Measurements from ENCODE around the gene STAT5B. TPM values are rescaled to one million over a fixed set of nuclear protein-coding genes. Genes with fewer than 3 reads are reported as not detected.

The STAT5B gene
- total RNA-seq, 1 donor from 2014 or later = 184 TPM

DNA sequence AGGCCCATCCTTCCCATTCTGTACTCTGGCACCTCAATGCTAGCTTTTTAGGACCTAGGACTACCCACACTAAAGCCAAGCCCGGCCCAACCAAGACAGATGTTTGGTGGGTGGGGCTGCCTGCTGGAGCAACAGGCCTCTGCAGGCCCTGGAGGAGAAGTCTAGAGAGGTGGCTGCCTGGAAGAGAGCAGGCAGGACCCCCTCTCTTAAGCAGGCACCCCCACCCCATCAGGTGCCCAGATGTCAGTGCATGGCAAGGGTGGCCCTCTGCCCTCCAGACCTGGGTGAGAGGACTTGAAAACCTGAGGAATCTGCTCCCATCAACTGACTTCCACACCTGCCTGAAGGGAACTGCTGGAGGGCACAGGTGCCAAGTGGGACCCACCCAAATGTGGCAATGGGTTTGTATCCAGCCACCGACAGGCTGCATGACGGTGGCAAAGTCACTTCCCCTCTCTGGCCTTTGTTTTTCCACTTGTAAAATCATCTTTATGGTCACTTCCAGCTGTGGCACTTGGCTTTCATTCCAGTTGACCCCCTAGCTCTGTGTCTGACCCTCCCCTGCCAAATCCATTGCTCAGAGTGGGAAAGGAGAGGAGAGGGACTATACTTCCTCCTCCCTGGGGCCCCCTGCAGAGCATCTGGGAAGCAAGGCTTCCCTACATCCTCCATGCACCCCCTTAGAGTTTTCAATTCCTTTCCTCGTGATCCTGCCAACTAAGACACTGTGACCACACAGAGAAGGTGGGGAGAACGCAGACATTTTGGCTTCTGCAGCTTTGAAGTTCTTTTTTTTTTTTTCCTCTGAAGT lies 10.4 kb upstream of the STAT5B start:
- no peak for DNase-seq

DNA sequence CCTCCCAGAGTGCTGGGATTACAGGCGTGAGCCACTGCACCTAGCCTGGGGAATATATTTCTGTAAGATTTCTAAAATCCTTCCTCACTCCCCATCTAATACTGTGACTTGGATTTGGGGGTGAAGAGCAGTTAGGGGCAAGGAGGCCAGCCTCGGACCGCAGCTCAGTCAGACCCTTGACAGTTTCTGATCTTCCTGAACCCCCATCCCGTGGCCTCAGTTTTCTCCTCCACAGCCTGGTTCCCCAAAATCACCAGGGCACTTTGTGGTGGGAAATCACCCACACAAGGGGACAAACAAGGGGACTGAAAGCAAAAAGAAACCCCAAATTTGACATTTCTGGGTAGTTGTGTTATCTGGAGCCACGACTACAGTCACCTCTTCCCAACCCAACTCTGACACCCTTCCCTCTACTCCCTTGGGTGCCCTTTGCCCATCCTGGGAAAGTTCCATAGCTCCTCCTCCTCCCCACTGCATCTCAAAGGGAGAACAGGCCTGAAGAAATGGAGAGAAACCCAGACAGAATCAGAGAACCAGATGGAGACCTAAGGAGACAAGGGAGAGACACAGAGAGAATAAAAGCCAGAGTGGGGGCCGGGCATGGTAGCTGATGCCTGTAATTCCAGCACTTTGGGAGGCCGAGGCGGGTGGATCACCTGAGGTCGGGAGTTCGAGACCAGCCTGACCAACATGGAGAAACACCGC lies 9.3 kb upstream of the STAT5B start:
- Mint-ChIP-seq H3K36me3 (ENCODE audit: low read depth) (peaks cover 42% of the 10 kb centered on the region), H3K4me1 (peaks cover 38% of the 10 kb centered on the region), H3K27ac (peak overlapping the region; percentile 59), H3K27me3 (no peaks in the 10 kb centered on the region), H3K4me3 (peak overlapping the region; percentile 89), H3K9me3 (no peaks in the 10 kb centered on the region)
- DNase-seq = no peak
- intact Hi-C loops (cut with micrococcal nuclease) = no loop called here

More for the DNA sequence above, 10.4 kb upstream of the STAT5B start:
- no peaks in the 10 kb centered on the region for H3K9me3 Mint-ChIP-seq
- H3K36me3 Mint-ChIP-seq (ENCODE audit: low read depth) = peaks cover 53% of the 10 kb centered on the region
- H3K27ac Mint-ChIP-seq = peak overlapping the region; percentile 92
- intact Hi-C loops (cut with micrococcal nuclease) = loop anchor here (1.0 kb wide), 2 partner anchors 9 to 64 kb away; no protein-coding TSS in a partner anchor
- peaks cover 46% of the 10 kb centered on the region for H3K4me1 Mint-ChIP-seq
- no peaks in the 10 kb centered on the region for H3K27me3 Mint-ChIP-seq
- peak overlapping the region; percentile 89 for H3K4me3 Mint-ChIP-seq

DNA sequence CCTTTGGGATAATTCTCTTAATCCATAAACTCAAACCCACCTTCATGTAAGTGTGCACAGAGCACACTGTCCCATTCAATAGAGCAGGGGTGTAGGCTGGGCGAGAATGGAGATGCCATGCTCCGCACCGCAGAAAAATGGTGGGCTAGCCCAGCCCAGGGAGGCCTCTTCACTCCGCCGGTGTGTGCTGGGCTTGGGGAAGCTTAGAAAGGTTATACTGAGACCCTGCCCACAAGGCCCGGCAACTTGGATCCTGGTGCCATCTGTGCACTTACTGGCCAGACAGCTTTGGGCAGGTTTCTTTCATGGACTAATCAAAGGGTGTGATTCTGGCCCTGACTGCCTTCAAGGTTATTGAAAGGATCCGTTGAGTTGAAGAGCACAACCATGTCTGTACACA lies 8.4 kb upstream of the STAT5B start:
- no peaks in the 10 kb centered on the region for H3K9me3 Mint-ChIP-seq
- DNase-seq = no peak
- intact Hi-C loops (cut with micrococcal nuclease) = no loop called here
- no peaks in the 10 kb centered on the region for H3K27me3 Mint-ChIP-seq
- H3K4me3 Mint-ChIP-seq = peak overlapping the region; percentile 21
- peaks cover 37% of the 10 kb centered on the region for H3K36me3 Mint-ChIP-seq (ENCODE audit: low read depth)
- no peak overlapping the region for H3K27ac Mint-ChIP-seq
- H3K4me1 Mint-ChIP-seq = peaks cover 33% of the 10 kb centered on the region

DNA sequence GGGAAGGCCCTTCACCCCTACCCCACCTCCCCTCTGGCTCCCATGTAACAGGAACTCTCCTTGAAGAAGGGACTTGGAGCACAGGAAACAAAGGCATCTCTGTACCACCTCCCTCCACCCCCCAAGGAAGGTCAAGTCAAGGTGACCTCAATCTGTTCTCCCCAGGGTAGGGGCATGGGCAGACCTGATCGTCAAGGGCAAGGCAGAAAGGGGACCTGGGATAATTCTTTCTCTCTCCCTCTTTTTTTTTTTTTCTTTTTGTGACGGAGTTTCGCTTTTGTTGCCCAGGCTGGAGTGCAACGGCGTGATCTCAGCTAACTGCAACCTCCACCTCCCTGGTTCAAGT lies 7.8 kb upstream of the STAT5B start:
- H3K27me3 Mint-ChIP-seq = no peaks in the 10 kb centered on the region
- no peak for DNase-seq
- intact Hi-C loops (cut with micrococcal nuclease) = no loop called here
- H3K4me1 Mint-ChIP-seq = peaks cover 31% of the 10 kb centered on the region
- H3K9me3 Mint-ChIP-seq = no peaks in the 10 kb centered on the region
- no peak overlapping the region for H3K4me3 Mint-ChIP-seq
- H3K36me3 Mint-ChIP-seq (ENCODE audit: low read depth) = peaks cover 31% of the 10 kb centered on the region
- no peak overlapping the region for H3K27ac Mint-ChIP-seq

DNA sequence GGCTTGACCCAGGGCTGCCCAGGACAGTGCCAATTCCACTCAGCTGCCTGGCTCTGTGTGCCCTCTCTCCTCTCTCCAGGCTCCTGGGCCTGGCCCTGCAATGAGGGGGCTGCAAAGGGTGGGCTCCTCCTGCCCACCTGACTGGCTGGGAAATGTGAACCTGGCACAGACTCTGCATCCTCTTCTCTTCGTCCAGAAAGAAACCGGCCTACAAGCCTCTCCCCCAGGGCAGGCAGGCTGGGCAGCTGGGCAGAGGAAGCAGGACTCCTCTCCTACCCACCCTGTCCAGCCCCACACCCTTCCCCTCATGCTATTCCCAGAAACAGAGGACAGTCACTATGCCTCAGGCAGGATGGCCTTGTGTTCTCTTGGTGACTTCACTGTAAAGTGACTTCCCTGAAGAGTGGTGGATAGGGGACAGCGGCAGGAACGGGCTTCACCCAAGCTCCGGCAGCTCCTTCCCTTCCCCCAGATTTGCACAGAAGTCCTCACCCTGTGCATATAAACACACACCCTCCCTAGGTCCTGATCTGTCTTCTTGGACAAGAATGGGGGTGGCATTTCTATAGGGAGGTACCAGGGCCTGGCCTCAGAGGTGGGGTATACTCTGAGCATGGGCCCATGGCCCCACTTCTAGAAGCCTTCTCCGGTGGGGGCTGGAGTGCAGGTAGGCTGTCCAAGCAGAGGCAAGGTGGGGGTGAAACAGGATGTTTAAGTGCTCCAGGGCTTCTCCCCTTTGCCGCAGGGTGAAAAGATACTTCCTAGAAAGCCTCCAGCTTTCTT lies 7.2 kb upstream of the STAT5B start:
- peaks cover 31% of the 10 kb centered on the region for H3K4me1 Mint-ChIP-seq
- H3K36me3 Mint-ChIP-seq (ENCODE audit: low read depth) = peaks cover 29% of the 10 kb centered on the region
- H3K27me3 Mint-ChIP-seq = no peaks in the 10 kb centered on the region
- no peak for DNase-seq
- H3K9me3 Mint-ChIP-seq = no peaks in the 10 kb centered on the region
- H3K27ac Mint-ChIP-seq = peak overlapping the region; percentile 26
- H3K4me3 Mint-ChIP-seq = no peak overlapping the region
- intact Hi-C loops (cut with micrococcal nuclease) = no loop called here

DNA sequence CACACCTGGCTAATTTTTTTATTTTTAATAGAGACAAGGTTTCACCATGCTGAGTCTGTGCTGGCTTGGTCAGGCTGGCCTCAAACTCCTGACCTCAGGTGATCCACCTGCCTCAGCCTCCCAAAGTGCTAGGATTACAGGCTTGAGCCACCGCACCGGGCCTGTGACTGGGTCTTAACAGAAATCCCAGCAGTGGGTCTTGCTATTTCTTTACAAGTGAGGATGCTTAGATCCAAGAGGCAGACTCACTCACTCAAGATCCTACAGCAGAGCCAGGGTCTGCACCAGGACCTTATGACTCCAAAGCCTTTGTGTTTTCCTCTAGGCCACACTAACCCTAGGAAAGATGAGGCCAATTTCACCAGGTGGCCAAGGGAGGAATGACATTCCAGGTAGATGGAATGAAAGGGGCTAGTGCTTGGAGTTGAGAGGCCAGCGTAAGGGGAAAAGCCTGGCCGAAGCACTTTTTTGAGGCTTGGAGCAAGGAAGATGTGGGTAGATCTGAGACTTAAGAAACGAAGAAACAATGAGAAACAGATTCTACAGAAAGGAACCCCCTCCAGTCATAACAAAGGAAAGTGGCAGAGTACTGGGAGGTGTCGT lies 6.4 kb upstream of the STAT5B start:
- Mint-ChIP-seq H3K27ac (peak overlapping the region; percentile 45), H3K4me1 (peaks cover 32% of the 10 kb centered on the region), H3K9me3 (no peaks in the 10 kb centered on the region), H3K4me3 (peak overlapping the region; percentile 20), H3K27me3 (no peaks in the 10 kb centered on the region), H3K36me3 (ENCODE audit: low read depth) (peaks cover 30% of the 10 kb centered on the region)
- no peak for DNase-seq
- intact Hi-C loops (cut with micrococcal nuclease) = no loop called here

DNA sequence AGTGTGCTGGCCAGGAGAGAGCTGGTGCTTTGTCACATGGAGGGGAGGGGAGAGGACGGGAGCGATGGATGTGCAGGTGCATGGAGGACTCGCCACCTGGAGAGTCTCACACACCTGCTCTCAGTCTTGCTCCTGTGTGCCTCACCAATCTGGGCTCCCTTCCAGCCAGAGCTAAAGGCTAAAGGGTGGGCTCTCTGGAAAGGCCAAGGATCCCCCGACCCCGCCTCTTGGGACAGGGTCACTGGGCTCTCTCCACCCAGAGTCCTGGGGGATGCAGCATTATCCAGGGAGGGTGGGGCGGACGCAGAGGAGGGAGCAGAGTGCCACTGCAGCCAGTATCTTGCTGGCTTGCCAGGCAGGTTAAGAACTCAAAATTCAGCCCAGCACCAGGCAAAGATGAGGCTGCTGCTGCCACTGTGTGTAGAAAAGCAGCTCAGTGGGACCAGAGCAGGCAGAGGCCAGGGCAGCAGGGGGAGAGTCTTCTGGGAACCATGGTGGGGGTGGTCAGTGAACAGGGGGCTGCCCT lies 5.4 kb upstream of the STAT5B start:
- intact Hi-C loops (cut with micrococcal nuclease) = no loop called here
- Mint-ChIP-seq H3K27me3 (no peaks in the 10 kb centered on the region), H3K27ac (no peak overlapping the region), H3K36me3 (ENCODE audit: low read depth) (peaks cover 23% of the 10 kb centered on the region), H3K4me1 (peaks cover 32% of the 10 kb centered on the region), H3K9me3 (no peaks in the 10 kb centered on the region), H3K4me3 (no peak overlapping the region)
- DNase-seq = no peak

DNA sequence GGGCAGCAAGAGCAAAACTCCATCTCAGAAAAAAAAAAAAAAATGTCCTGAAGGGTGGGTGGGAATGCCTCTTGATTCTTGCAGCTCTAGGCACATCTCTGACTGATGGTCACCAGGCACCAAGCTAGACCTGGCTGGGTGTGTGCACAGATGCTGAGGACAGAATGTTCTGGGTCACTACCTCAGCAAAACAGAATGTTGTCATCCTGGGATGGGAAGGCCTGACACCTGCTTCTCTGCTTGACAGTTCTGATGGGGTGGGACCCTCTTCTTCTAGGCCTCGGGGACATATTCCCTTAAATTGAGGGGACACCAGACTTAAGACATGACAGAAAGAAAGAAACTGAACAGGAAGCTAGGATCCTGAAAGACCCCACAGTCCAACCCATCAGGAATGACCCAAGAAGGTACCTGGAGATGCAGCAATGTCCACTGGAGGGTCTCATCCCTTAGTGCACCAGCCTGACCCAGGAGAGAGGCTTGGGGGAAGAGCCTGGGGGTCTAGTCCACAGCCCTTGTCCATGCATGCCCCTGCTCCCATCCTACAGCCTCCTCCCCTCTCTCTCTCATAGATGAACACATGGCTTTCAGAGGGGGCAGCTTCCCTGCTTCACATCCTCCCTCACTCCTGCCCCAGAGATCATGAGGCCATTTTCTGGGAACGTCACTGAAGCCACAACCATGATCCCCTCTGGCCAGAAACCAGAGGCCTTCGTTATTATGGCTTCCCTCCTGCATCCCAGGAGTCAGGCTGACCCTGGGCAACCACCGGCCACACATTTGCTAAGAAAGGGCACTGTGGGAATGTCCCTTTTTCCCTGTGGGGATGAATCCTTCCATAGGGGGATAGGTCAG lies 3.8 kb upstream of the STAT5B start:
- Mint-ChIP-seq H3K4me1 (peaks cover 26% of the 10 kb centered on the region), H3K27ac (no peak overlapping the region), H3K36me3 (ENCODE audit: low read depth) (peaks cover 24% of the 10 kb centered on the region), H3K4me3 (no peak overlapping the region), H3K27me3 (no peaks in the 10 kb centered on the region), H3K9me3 (no peaks in the 10 kb centered on the region)
- no peak for DNase-seq
- intact Hi-C loops (cut with micrococcal nuclease) = no loop called here

DNA sequence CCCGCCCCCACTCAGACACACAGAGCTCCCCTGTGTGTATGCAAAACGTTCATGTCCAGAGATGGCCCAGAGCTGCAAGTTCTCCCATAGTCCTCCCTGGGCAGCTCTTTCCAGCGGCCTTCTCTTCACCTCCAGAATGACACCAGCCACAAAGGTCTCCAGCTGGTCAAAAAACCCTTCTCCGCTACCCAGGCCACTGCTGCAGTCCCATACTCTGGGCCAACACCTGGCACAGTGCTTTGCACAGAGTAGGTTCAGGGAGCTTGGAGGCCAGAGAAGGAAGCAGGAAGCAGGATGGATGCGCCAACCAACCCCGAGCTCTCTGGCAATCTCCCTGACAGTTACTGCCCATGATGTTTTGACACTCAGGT lies 1.1 kb upstream of the STAT5B start:
- peaks cover 32% of the 10 kb centered on the region for H3K36me3 Mint-ChIP-seq (ENCODE audit: low read depth)
- peak overlapping the region; percentile 80 for H3K4me3 Mint-ChIP-seq
- no peak for DNase-seq
- peak overlapping the region; percentile 94 for H3K27ac Mint-ChIP-seq
- H3K9me3 Mint-ChIP-seq = no peaks in the 10 kb centered on the region
- H3K27me3 Mint-ChIP-seq = no peaks in the 10 kb centered on the region
- intact Hi-C loops (cut with micrococcal nuclease) = loop anchor here (1.0 kb wide), 1 partner anchor 10 kb away; no protein-coding TSS in a partner anchor
- peaks cover 36% of the 10 kb centered on the region for H3K4me1 Mint-ChIP-seq

DNA sequence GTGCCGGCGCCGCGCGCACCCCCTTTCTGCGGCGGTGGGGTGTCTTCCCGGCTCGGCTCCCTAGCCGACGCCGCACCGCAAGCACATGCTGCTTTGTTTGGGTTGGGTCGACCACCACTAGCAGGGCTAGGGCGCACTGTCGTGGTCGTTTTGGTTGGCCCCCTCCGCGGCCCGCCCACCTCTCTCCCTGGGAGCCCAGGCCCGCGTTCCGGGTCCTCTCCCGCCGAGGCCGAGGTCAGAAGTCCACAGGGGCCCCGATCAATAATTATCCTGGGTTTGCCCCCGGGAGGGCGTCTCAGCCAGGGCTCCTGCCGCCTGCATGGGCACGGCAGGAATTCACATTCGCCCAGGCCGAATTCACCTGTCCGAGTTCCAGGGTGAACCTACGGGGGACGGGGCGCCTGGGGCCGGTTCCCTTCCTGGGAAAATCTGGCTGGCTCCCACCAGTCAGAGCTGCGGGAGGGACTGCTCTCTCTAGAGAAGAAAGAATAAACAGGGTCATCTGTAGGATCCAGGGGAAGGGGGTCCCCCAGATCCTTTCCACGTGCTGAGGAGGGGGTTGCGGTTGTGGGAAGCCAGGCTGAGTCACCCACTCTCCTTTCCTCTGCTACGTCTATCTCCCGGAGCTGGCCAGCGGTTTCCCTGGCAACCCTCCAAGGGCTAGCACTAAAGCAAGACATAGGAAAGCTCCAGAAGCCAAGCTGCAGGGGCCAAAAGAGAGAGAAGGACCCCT lies 584 bp upstream of the STAT5B start:
- intact Hi-C loops (cut with micrococcal nuclease) = loop anchor here (1.0 kb wide), 1 partner anchor 11 kb away; no protein-coding TSS in a partner anchor
- Mint-ChIP-seq H3K27me3 (no peaks in the 10 kb centered on the region), H3K9me3 (no peaks in the 10 kb centered on the region), H3K27ac (peak overlapping the region; percentile 94), H3K36me3 (ENCODE audit: low read depth) (peaks cover 32% of the 10 kb centered on the region), H3K4me1 (peaks cover 41% of the 10 kb centered on the region), H3K4me3 (peak overlapping the region; percentile 80)
- DNase-seq = peak; percentile 75

DNA sequence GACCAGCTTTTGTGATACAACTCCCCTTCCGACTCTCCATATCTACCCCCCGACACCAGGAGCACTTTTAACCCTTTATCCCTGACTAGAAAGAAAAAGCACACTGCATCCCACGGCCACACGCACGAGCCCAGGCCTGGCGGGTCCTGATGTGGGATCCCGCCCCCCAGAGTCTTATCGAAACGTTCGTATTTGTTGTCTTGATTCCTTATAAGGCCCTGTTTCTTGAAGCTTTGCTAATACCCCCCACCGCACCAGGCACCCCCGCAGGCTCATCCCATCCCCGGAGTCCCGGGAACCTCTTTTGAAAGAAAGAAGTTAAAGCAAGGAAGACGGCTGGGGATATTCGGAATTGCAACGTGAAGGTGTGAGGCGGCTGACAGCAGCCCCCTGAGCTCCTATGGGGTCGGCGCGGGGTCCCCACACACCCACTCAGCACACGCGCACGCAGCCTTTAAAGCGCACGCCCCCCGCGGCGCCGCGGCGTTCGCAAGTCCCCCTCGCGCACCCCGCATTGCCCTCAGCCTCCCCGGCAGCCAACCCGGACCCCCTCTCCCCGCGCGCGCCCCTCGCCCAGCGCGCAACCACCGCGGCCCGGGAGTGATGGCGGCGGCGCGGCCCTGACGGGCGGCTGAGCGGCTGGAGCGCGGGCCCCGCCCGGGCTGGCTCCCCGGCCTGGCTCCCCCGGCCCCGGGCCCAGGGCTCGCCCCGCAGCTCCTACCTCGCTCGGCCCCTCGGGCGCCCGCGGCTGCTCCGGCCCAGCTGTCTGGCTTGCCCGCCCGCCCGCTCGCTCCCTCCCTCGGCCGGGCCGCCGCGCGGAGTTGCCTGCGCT lies 448 bp downstream of the STAT5B start:
- peaks cover 49% of the 10 kb centered on the region for H3K4me1 Mint-ChIP-seq
- no peaks in the 10 kb centered on the region for H3K27me3 Mint-ChIP-seq
- intact Hi-C loops (cut with micrococcal nuclease) = loop anchor here (2.0 kb wide), 2 partner anchors 27 to 53 kb away; no protein-coding TSS in a partner anchor
- peak; percentile 78 for DNase-seq
- peaks cover 38% of the 10 kb centered on the region for H3K36me3 Mint-ChIP-seq (ENCODE audit: low read depth)
- peak overlapping the region; percentile 98 for H3K4me3 Mint-ChIP-seq
- peak overlapping the region; percentile 95 for H3K27ac Mint-ChIP-seq
- no peaks in the 10 kb centered on the region for H3K9me3 Mint-ChIP-seq

All from activated CD4-positive, alpha-beta T cell treated with anti-CD3 and anti-CD28 coated beads, Interleukin-2, amount 10 ng/mL, durations not matched to agents 24 days and 14 days (primary cell).